K562 (cell line): ENCODE measurements around the gene PHF19. TPM values are rescaled to one million over a fixed set of nuclear protein-coding genes. Genes with fewer than 3 reads are reported as not detected.
A peak's percentile ranks its signal among the peaks of the same experiment; 100 is the strongest.

Source experiments
- ATAC-seq: fragments of 200-7000 bp; cut with Tn5 transposase; 3 replicates; pipeline ENCODE4 v1.9.1; 2020; ENCODE audit warnings: moderate library complexity
- BruUV-seq: library from RNA; stranded (reverse); fragments of 400-500 nt; replicated peaks from 2 replicates; lab custom pipeline; 2021; lab: Mats Ljungman, UMichigan
- CTCF ChIA-PET: fragments of 300-600 bp; formaldehyde crosslinking; extraction: SDS; loops from one replicate; lab custom pipeline; 2021; ENCODE audit warnings: low intra/inter-chr PET ratio; lab: Yijun Ruan, JAX
- POLR2A ChIA-PET: fragments of 300-600, 350-650 bp; sonication (Branson Sonifier 250); formaldehyde crosslinking; extraction: SDS; loops from one replicate; lab custom pipeline; 2021; ENCODE audit warnings: antibody characterized with exemption, inconsistent platforms; lab: Yijun Ruan, JAX
- DNase-seq, 4 experiments: peaks; one replicate each; pipeline versions ENCODE4 v3.0.0 to v3.0.0-alpha.2; 2011 to 2018; ENCODE audit warnings: low spot score in 3 of 4, mixed read lengths in 3 of 4; ENCODE audit errors: extremely low read depth in 1 of 4
- FAIRE-seq: peaks from 2 replicates; lab custom pipeline; 2011; peaks lifted over from hg19 to GRCh38; lab: Jason Lieb, UNC
- H2AFZ ChIP-seq: 2 replicates; pipeline ENCODE4 v1.6.0; 2011; ENCODE audit warnings: low read depth, low read length, control low read depth, inconsistent platforms
- H3K27ac ChIP-seq: fragments of 200-600 bp; 3 replicates; pipeline ENCODE4 v1.8.0; 2011; ENCODE audit warnings: low read depth, mild to moderate bottlenecking, control low read depth, inconsistent platforms, low read length, moderate library complexity, mixed read lengths; ENCODE audit errors: extremely low read depth
- H3K27me3 ChIP-seq, 2 experiments: fragments of 300-600 bp in 1 of 2; 2 replicates in 1 of 2; 3 replicates in 1 of 2; pipeline versions ENCODE4 v1.6.0 to v1.8.0; 2011; ENCODE audit warnings: inconsistent platforms in 2 of 2, low read length in 2 of 2, mild to moderate bottlenecking in 1 of 2, mixed read lengths in 1 of 2, moderate library complexity in 1 of 2; ENCODE audit not compliant: control insufficient read depth in 2 of 2, insufficient read depth in 2 of 2
- H3K36me3 ChIP-seq: fragments of 300-600 bp; 3 replicates; pipeline ENCODE4 v1.8.0; 2011; ENCODE audit warnings: mild to moderate bottlenecking, low read length, inconsistent platforms; ENCODE audit not compliant: control insufficient read depth, insufficient read depth
- H3K4me1 ChIP-seq, 2 experiments: fragments of 200-600 bp in 1 of 2; replicated peaks in 1 of 2; 2 replicates in 1 of 2; 3 replicates in 1 of 2; pipeline versions ENCODE4 v1.5.1 to v1.8.0; 2011; ENCODE audit warnings: inconsistent platforms in 2 of 2, low read length in 2 of 2, mild to moderate bottlenecking in 1 of 2, mixed read lengths in 1 of 2, moderate library complexity in 1 of 2; ENCODE audit not compliant: control insufficient read depth in 2 of 2, insufficient read depth in 2 of 2
- H3K4me2 ChIP-seq: 2 replicates; pipeline ENCODE4 v1.6.1; 2011; ENCODE audit warnings: low read length, control low read depth, inconsistent platforms, mixed read lengths; ENCODE audit not compliant: insufficient read depth
- H3K4me3 ChIP-seq: fragments of 200-600 bp; sonication (generic), shearing (Covaris generic); 2 replicates; pipeline ENCODE4 v1.5.1; 2016; ENCODE audit warnings: control low read depth, inconsistent platforms
- H3K79me2 ChIP-seq: fragments of 200-600 bp; 3 replicates; pipeline ENCODE4 v1.8.0; 2011; ENCODE audit warnings: low read length, inconsistent platforms; ENCODE audit not compliant: control insufficient read depth, insufficient read depth
- H3K9ac ChIP-seq, 2 experiments: 2 replicates each; pipeline versions ENCODE4 v1.6.0 to v1.6.1; 2011; ENCODE audit warnings: low read depth in 2 of 2, low read length in 2 of 2, control low read depth in 1 of 2, inconsistent platforms in 1 of 2, mild to moderate bottlenecking in 1 of 2, mixed read lengths in 1 of 2; ENCODE audit not compliant: insufficient read depth in 1 of 2
- H3K9me1 ChIP-seq: one replicate; pipeline ENCODE4 v1.6.0; 2011; ENCODE audit warnings: inconsistent platforms, mild to moderate bottlenecking, low read length, moderate library complexity; ENCODE audit not compliant: control insufficient read depth, insufficient read depth
- H3K9me3 ChIP-seq: replicated peaks from 2 replicates; pipeline ENCODE4 v1.5.1; 2011; ENCODE audit warnings: low read depth, low read length, inconsistent platforms; ENCODE audit not compliant: control insufficient read depth, insufficient read depth
- H4K20me1 ChIP-seq: replicated peaks from 2 replicates; pipeline ENCODE4 v1.6.1; 2011; ENCODE audit warnings: low read length, inconsistent platforms, mixed read lengths; ENCODE audit not compliant: control insufficient read depth, insufficient read depth
- ATF3 ChIP-seq, 2 experiments: fragments of 450-650 bp in 1 of 2; sonication (generic) in 1 of 2; formaldehyde crosslinking in 1 of 2; IDR thresholded peaks in 1 of 2; conservative IDR thresholded peaks in 1 of 2; 2 replicates each; pipeline versions ENCODE4 v1.6.1 to v1.8.1; 2016 to 2023; ENCODE audit warnings: mild to moderate bottlenecking in 2 of 2, moderate library complexity in 2 of 2, inconsistent platforms in 1 of 2, missing genetic modification reagents in 1 of 2
- CLOCK ChIP-seq: fragments of 250-450 bp; sonication (Bioruptor Pico); IDR thresholded peaks from 2 replicates; pipeline ENCODE4 v1.4.0; 2020; ENCODE audit warnings: mild to moderate bottlenecking, moderate library complexity, borderline replicate concordance
- CTCF ChIP-seq, 3 experiments: IDR thresholded peaks in 2 of 3; conservative IDR thresholded peaks in 1 of 3; 2 replicates each; pipeline ENCODE4 v1.5.1; 2011 to 2012; ENCODE audit warnings: low read length in 3 of 3, mild to moderate bottlenecking in 3 of 3, control low read depth in 2 of 3, improper control_type of control experiment in 1 of 3, inconsistent platforms in 1 of 3, low read depth in 1 of 3, mixed read lengths in 1 of 3, moderate library complexity in 1 of 3; ENCODE audit not compliant: insufficient read depth in 2 of 3
- MAFF ChIP-seq: IDR thresholded peaks from 2 replicates; pipeline ENCODE4 v1.6.1; 2012; ENCODE audit warnings: low read length, improper control_type of control experiment
- NKRF ChIP-seq: fragments of 450-650 bp; IDR thresholded peaks from 2 replicates; pipeline ENCODE4 v1.6.1; 2016; ENCODE audit warnings: borderline replicate concordance
- SIX5 ChIP-seq, 2 experiments: IDR thresholded peaks; 2 replicates each; pipeline ENCODE4 v1.6.1; 2011; ENCODE audit warnings: low read length in 2 of 2, borderline replicate concordance in 1 of 2, low read depth in 1 of 2, mild to moderate bottlenecking in 1 of 2, moderate library complexity in 1 of 2; ENCODE audit not compliant: insufficient read depth in 1 of 2
- SMC3 ChIP-seq: conservative IDR thresholded peaks from 2 replicates; pipeline ENCODE4 v1.6.1; 2011; ENCODE audit warnings: low read depth, low read length, improper control_type of control experiment; ENCODE audit not compliant: insufficient read depth
- USF1 ChIP-seq: sonication (generic); formaldehyde crosslinking; IDR thresholded peaks from 2 replicates; pipeline ENCODE4 v1.9.0; 2022; ENCODE audit warnings: mild to moderate bottlenecking, missing genetic modification reagents
- ZNF764 ChIP-seq: fragments of 250-450 bp; sonication (Bioruptor Pico); IDR thresholded peaks from 2 replicates; pipeline ENCODE4 v1.4.0; 2020; ENCODE audit warnings: low read depth, mild to moderate bottlenecking, moderate library complexity
- WGBS: fragments of 100-300 bp; shearing (Covaris generic); methylation state at CpG from one replicate; pipeline ENCODE4 v1.1.6; 2016; ENCODE audit warnings: low coverage, mixed read lengths; ENCODE audit not compliant: insufficient coverage; ENCODE audit errors: missing lambda C conversion rate; 5-methylcytosine and 5-hydroxymethylcytosine counted together
- in situ Hi-C: fragments of 300-500 bp; cut with MboI; formaldehyde crosslinking; loops from 4 replicates; pipeline ENCODE4 v1.15.0; 2018; ENCODE audit warnings: inconsistent platforms, mixed read lengths
- intact Hi-C: fragments of 100-400 bp; cut with micrococcal nuclease; formaldehyde crosslinking; loops from 2 replicates; pipeline ENCODE4 v1.14.2; 2022
- polyA plus RNA-seq, 8 experiments: library from polyadenylated mRNA; depleted of rRNA in 4 of 8; stranded (reverse) in 5 of 8; unstranded in 3 of 8; fragments of >200 nt; fragmentation: Nextera tagmentation in 2 of 8; fragmentation: Illumina TruSeq in 1 of 8; extraction: Ambion mirVana in 2 of 8; extraction: Trizol in 1 of 8; gene quantifications; 2 replicates each; pipeline versions ENCODE4 v1.2.1 to v1.2.3, GENCODE V29; 2011 to 2014; ENCODE audit warnings: inconsistent platforms in 1 of 8, missing spikeins in 1 of 8
- total RNA-seq, 7 experiments: library from RNA; depleted of rRNA in 6 of 7; stranded (reverse); fragments of >200 nt in 6 of 7; fragmentation: Illumina TruSeq in 2 of 7; extraction: Trizol in 2 of 7; gene quantifications; 2 replicates each; pipeline versions ENCODE4 v1.2.1 to v1.2.3, GENCODE V29; 2011 to 2021; ENCODE audit warnings: low replicate concordance in 1 of 7

Gene PHF19
- total and polyA plus RNA-seq, 9 of the 15 experiments (the other 6 are each of a cell fraction or from before 2014, with no cell fraction given) = 95.8 to 403 (median 255) TPM

- H3K79me2 ChIP-seq = no peaks in the 10 kb centered on the region
- peak overlapping the region; percentile 8 for H2AFZ ChIP-seq
- H4K20me1 ChIP-seq = no peaks in the 10 kb centered on the region
- intact Hi-C loops (loop anchor here (1.0 kb wide), 1 partner anchor 11 kb away; no protein-coding TSS in a partner anchor), in situ Hi-C loops (no loop called here)
- peak in 3 of 4 experiments; percentile 19 to 37 (median 33) for DNase-seq
- no peaks in the 10 kb centered on the region for H3K9me1 ChIP-seq
- no peak for ATAC-seq
- ChIA-PET POLR2A (interaction anchor here (3.2 to 22.9 kb wide), 4 partner anchors 9 to 48 kb away, joined by 11 to 464 read pairs (median 55); partner anchors contain the start of gene PHF19), CTCF (no interaction called here)
- H3K4me1 ChIP-seq = peaks cover 34 to 49% of the 10 kb centered on the region in 2 experiments
- no TSS peak for BruUV-seq
- no peak overlapping the region for H3K27ac ChIP-seq
- no peak for FAIRE-seq
- no peaks in the 10 kb centered on the region for H3K9me3 ChIP-seq
- H3K4me2 ChIP-seq = no peak overlapping the region
- H3K4me3 ChIP-seq = no peak overlapping the region
- WGBS = 67% methylated on average over 15 of the region's 15 CpGs
- peak overlapping the region in 1 of 2 experiments; percentile 27; a peak in 1 of 4 replicates for H3K9ac ChIP-seq
- H3K27me3 ChIP-seq = no peaks in the 10 kb centered on the region
- no peaks in the 10 kb centered on the region for H3K36me3 ChIP-seq
- TF ChIP-seq USF1 (CRISPR knock-in tag) (no peak), ZNF764 (CRISPR knock-in tag) (no peak), MAFF (0 out of 2 replicates have a peak, but pooled peaks have one; percentile 3), CLOCK (CRISPR knock-in tag) (no peak), SMC3 (0 out of 2 replicates have a peak, but pooled peaks have one; percentile 7), SIX5 (IDR thresholded peaks at IDR 0.05; ENCODE audit: borderline replicate concordance in 1 of 2, insufficient read depth in 1 of 2, low read depth in 1 of 2, low read length in 2 of 2) (no peak), CTCF (IDR thresholded peaks at IDR 0.05 in 2 of 3, conservative IDR thresholded peaks at IDR 0.05 in 1 of 3; ENCODE audit: insufficient read depth in 2 of 3, low read depth in 1 of 3, low read length in 3 of 3) (0 out of 6 replicates have a peak, but pooled peaks of 1 of the 3 experiments have one; percentile 4), NKRF (no peak), ATF3 (IDR thresholded peaks at IDR 0.05) (no peak), ATF3 (CRISPR knock-in tag; conservative IDR thresholded peaks at IDR 0.05) (peak; percentile 58; the same call in 1 of the 2 replicates)
Measured at GRCh38 chr9:120891884-120892747, 15.1 kb upstream of the PHF19 start.
